Mammary epithelial cell (primary cell): ENCODE results near the gene CLCNKA.

Experiments used
- EZH2 ChIP-seq: IDR thresholded peaks from 2 replicates; pipeline ENCODE4 v1.6.1; 2012; ENCODE audit warnings: low read length, inconsistent platforms, borderline replicate concordance
- TF ChIP-seq, protein P1 (sequence below), 2 donors: IDR thresholded peaks in 1 of 2; conservative IDR thresholded peaks in 1 of 2; 2 replicates each; pipeline ENCODE4 v1.5.1; 2011 to 2012; ENCODE audit warnings: inconsistent platforms in 2 of 2, low read length in 2 of 2, mild to moderate bottlenecking in 2 of 2, control low read depth in 1 of 2, low read depth in 1 of 2; ENCODE audit not compliant: insufficient read depth in 1 of 2; ENCODE audit errors: extremely low read depth in 1 of 2

DNA sequence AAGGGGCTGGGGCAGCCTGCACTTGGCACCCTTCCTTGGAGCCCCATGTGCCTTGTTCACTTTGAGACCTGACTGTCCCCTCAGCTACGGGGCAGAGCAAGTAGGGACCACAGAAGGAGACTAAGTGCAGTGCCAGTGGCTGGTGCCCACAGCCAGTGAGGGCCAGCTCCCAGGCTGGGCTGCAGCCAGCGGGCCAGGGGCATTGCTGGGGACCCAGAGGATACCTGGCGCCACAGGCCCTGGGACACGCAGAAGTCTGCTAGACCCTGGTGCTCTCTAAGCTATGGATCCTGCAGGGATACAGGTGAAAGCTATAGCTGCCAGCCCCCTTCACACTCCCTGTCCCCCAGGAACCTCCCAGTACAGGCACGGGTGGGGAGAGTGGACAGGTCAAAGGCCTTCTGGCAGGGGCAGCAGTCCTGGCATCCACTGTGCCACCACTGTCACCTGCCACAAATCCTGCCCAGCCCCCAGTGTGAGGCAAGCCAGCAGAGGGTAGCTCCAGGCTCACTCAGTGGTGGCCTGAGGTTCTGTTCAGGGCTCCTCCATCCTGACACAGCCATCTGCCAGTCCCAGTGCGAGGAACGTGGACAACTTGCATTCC is 1.3 kb downstream of the CLCNKA start:
- TF ChIP-seq, protein P1, sequence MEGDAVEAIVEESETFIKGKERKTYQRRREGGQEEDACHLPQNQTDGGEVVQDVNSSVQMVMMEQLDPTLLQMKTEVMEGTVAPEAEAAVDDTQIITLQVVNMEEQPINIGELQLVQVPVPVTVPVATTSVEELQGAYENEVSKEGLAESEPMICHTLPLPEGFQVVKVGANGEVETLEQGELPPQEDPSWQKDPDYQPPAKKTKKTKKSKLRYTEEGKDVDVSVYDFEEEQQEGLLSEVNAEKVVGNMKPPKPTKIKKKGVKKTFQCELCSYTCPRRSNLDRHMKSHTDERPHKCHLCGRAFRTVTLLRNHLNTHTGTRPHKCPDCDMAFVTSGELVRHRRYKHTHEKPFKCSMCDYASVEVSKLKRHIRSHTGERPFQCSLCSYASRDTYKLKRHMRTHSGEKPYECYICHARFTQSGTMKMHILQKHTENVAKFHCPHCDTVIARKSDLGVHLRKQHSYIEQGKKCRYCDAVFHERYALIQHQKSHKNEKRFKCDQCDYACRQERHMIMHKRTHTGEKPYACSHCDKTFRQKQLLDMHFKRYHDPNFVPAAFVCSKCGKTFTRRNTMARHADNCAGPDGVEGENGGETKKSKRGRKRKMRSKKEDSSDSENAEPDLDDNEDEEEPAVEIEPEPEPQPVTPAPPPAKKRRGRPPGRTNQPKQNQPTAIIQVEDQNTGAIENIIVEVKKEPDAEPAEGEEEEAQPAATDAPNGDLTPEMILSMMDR (conservative IDR thresholded peaks at IDR 0.05 in 1 of 2, IDR thresholded peaks at IDR 0.05 in 1 of 2; ENCODE audit: extremely low read depth in 1 of 2, insufficient read depth in 1 of 2, low read depth in 1 of 2, low read length in 2 of 2) = no peak
- no peak for TF ChIP-seq EZH2
